ENCODE measurements around the gene ROR1. TPM values are rescaled to one million over a fixed set of nuclear protein-coding genes. Genes with fewer than 3 reads are reported as not detected.

The ROR1 gene
- polyA plus RNA-seq, 1 experiment = 7.1 TPM

- no peak for DNase-seq (ENCODE audit: low read depth, low spot score)
- no peak overlapping the region for H3K4me3 ChIP-seq (ENCODE audit: low read depth, low read length)
- POLR2A ChIA-PET = no interaction called here
- no peak overlapping the region for H3K27ac ChIP-seq (ENCODE audit: low read depth, low read length)
- CTCF ChIA-PET = no interaction called here
- TF ChIP-seq CTCF (IDR thresholded peaks at IDR 0.05; ENCODE audit: low read depth, low read length) = no peak
- no peaks in the 10 kb centered on the region for H3K9me3 ChIP-seq (ENCODE audit: control insufficient read depth, insufficient read depth, low read length)
- H3K27me3 ChIP-seq (ENCODE audit: control insufficient read depth, insufficient read depth, low read length) = peaks cover 2% of the 10 kb centered on the region
Observed at GRCh38 chr1:63847308-63847910, 73.6 kb downstream of the ROR1 start.

- no peaks in the 10 kb centered on the region for H3K9me3 ChIP-seq (ENCODE audit: control insufficient read depth, insufficient read depth, low read length)
- peaks cover 2% of the 10 kb centered on the region for H3K27me3 ChIP-seq (ENCODE audit: control insufficient read depth, insufficient read depth, low read length)
- POLR2A ChIA-PET = interaction anchor here (0.6 kb wide), 1 partner anchor 9 kb away, joined by 5 read pairs; no protein-coding TSS in a partner anchor
- DNase-seq (ENCODE audit: low read depth, low spot score) = no peak
- CTCF ChIA-PET = interaction anchor here (1.5 kb wide), 1 partner anchor 288 kb away, joined by 5 read pairs; no protein-coding TSS in a partner anchor
- no peak for TF ChIP-seq CTCF (IDR thresholded peaks at IDR 0.05; ENCODE audit: low read depth, low read length)
- H3K4me3 ChIP-seq (ENCODE audit: low read depth, low read length) = no peak overlapping the region
- H3K27ac ChIP-seq (ENCODE audit: low read depth, low read length) = no peak overlapping the region
Observed at GRCh38 chr1:63848733-63849132, 74.9 kb downstream of the ROR1 start.

- no peaks in the 10 kb centered on the region for H3K9me3 ChIP-seq (ENCODE audit: control insufficient read depth, insufficient read depth, low read length)
- ChIA-PET CTCF (interaction anchor here (1.5 kb wide), 1 partner anchor 288 kb away, joined by 5 read pairs; no protein-coding TSS in a partner anchor), POLR2A (no interaction called here)
- TF ChIP-seq CTCF (IDR thresholded peaks at IDR 0.05; ENCODE audit: low read depth, low read length) = no peak
- H3K4me3 ChIP-seq (ENCODE audit: low read depth, low read length) = no peak overlapping the region
- peaks cover 2% of the 10 kb centered on the region for H3K27me3 ChIP-seq (ENCODE audit: control insufficient read depth, insufficient read depth, low read length)
- H3K27ac ChIP-seq (ENCODE audit: low read depth, low read length) = no peak overlapping the region
- DNase-seq (ENCODE audit: low read depth, low spot score) = no peak
Observed at GRCh38 chr1:63849149-63849548, 75.3 kb downstream of the ROR1 start.

- TF ChIP-seq CTCF (IDR thresholded peaks at IDR 0.05; ENCODE audit: low read depth, low read length) = no peak
- no peak for DNase-seq (ENCODE audit: low read depth, low spot score)
- ChIA-PET CTCF (no interaction called here), POLR2A (interaction anchor here (0.5 kb wide), 1 partner anchor 23 kb away, joined by 4 read pairs; no protein-coding TSS in a partner anchor)
- Histone ChIP-seq H3K9me3 (ENCODE audit: control insufficient read depth, insufficient read depth, low read length) (no peaks in the 10 kb centered on the region), H3K27ac (ENCODE audit: low read depth, low read length) (no peak overlapping the region), H3K4me3 (ENCODE audit: low read depth, low read length) (no peak overlapping the region), H3K27me3 (ENCODE audit: control insufficient read depth, insufficient read depth, low read length) (no peaks in the 10 kb centered on the region)
Observed at GRCh38 chr1:63854091-63854490, 80.3 kb downstream of the ROR1 start.

GRCh38 chr1:63855942-63856341 is 82.1 kb downstream of the ROR1 start:
- H3K9me3 ChIP-seq (ENCODE audit: control insufficient read depth, insufficient read depth, low read length) = no peaks in the 10 kb centered on the region
- DNase-seq (ENCODE audit: low read depth, low spot score) = no peak
- H3K27ac ChIP-seq (ENCODE audit: low read depth, low read length) = no peak overlapping the region
- H3K27me3 ChIP-seq (ENCODE audit: control insufficient read depth, insufficient read depth, low read length) = no peaks in the 10 kb centered on the region
- no peak overlapping the region for H3K4me3 ChIP-seq (ENCODE audit: low read depth, low read length)
- TF ChIP-seq CTCF (IDR thresholded peaks at IDR 0.05; ENCODE audit: low read depth, low read length) = no peak
- CTCF ChIA-PET = no interaction called here
- POLR2A ChIA-PET = no interaction called here
